Measurements from ENCODE around the gene RNF167.

DNA sequence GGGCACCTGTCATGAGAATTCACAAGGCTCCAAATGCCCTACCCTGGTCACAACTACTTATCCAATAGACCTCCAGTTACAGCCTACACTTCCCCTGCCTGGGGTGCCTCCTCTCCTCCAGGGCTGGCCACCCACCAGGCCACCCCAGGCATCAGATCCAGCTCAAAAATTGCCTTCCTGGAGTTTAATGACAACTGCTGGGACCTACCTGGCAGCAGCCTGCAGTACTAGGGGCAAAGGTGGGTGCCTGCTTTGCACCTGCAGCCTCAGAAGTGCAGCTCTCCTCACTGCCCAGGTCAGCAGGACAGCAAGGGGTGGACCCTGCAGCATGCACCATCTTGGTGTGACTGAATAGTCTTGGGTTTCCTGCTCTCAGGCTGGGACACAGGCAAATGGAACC is 4.4 kb upstream of the RNF167 start:
- TF ChIP-seq, protein P1, sequence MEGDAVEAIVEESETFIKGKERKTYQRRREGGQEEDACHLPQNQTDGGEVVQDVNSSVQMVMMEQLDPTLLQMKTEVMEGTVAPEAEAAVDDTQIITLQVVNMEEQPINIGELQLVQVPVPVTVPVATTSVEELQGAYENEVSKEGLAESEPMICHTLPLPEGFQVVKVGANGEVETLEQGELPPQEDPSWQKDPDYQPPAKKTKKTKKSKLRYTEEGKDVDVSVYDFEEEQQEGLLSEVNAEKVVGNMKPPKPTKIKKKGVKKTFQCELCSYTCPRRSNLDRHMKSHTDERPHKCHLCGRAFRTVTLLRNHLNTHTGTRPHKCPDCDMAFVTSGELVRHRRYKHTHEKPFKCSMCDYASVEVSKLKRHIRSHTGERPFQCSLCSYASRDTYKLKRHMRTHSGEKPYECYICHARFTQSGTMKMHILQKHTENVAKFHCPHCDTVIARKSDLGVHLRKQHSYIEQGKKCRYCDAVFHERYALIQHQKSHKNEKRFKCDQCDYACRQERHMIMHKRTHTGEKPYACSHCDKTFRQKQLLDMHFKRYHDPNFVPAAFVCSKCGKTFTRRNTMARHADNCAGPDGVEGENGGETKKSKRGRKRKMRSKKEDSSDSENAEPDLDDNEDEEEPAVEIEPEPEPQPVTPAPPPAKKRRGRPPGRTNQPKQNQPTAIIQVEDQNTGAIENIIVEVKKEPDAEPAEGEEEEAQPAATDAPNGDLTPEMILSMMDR (IDR thresholded peaks at IDR 0.05): no peak
- no peak for TF ChIP-seq POLR2A (IDR thresholded peaks at IDR 0.05)
